ENCODE measurements around the gene XYLT1.

The XYLT1 gene

GRCh38 chr16:17266608-17267313, 204.0 kb downstream of the XYLT1 start:
- ChIA-PET CTCF (interaction anchor here (0.7 kb wide), 1 partner anchor 56 kb away, joined by 3 read pairs; no protein-coding TSS in a partner anchor), POLR2A (no interaction called here)
- H3K4me1 ChIP-seq (ENCODE audit: control insufficient read depth, insufficient read depth, low read length) = no peaks in the 10 kb centered on the region

GRCh38 chr16:17265154-17265553, 205.6 kb downstream of the XYLT1 start:
- no peak for TF ChIP-seq ZNF433 (tag by site-specific recombination; IDR thresholded peaks at IDR 0.05; ENCODE audit: low read depth)
- no peak for TF ChIP-seq ZBTB49 (tag by site-specific recombination; IDR thresholded peaks at IDR 0.05; ENCODE audit: low read depth)
- TF ChIP-seq INSM2 (tag by site-specific recombination; IDR thresholded peaks at IDR 0.05) = no peak
- no peak for TF ChIP-seq ZNF274 (IDR thresholded peaks at IDR 0.05; ENCODE audit: low read length)
- TF ChIP-seq ZNF274 (tag by site-specific recombination; IDR thresholded peaks at IDR 0.05; ENCODE audit: borderline replicate concordance) = no peak
- no peak for TF ChIP-seq HOXC10 (CRISPR knock-in tag; IDR thresholded peaks at IDR 0.05)
- no peak for TF ChIP-seq KLF8 (tag by site-specific recombination; IDR thresholded peaks at IDR 0.05)
- no peak for TF ChIP-seq ZNF626 (tag by site-specific recombination; IDR thresholded peaks at IDR 0.05)
- TF ChIP-seq SALL2 (tag by site-specific recombination; IDR thresholded peaks at IDR 0.05; ENCODE audit: borderline replicate concordance) = no peak
- no peak for TF ChIP-seq HOXD13 (CRISPR knock-in tag; IDR thresholded peaks at IDR 0.05; ENCODE audit: borderline replicate concordance)
- no peak for TF ChIP-seq ZBTB17 (tag by site-specific recombination; IDR thresholded peaks at IDR 0.05)
- TF ChIP-seq ZNF76 (tag by site-specific recombination; IDR thresholded peaks at IDR 0.05; ENCODE audit: borderline replicate concordance, low read depth) = no peak
- TF ChIP-seq ZNF624 (tag by site-specific recombination; IDR thresholded peaks at IDR 0.05) = no peak
- TF ChIP-seq ZBTB6 (tag by site-specific recombination; IDR thresholded peaks at IDR 0.05) = no peak
- TF ChIP-seq ZNF416 (tag by site-specific recombination; IDR thresholded peaks at IDR 0.05) = no peak
- TF ChIP-seq ZNF169 (tag by site-specific recombination; IDR thresholded peaks at IDR 0.05) = no peak
- no peak for TF ChIP-seq ELK4 (IDR thresholded peaks at IDR 0.05; ENCODE audit: borderline replicate concordance, low read depth, low read length)
- H3K27ac ChIP-seq (ENCODE audit: extremely low read depth, low read depth, low read length) = no peak overlapping the region
- H3K36me3 ChIP-seq (ENCODE audit: control insufficient read depth in 2 of 2, insufficient read depth in 1 of 2, low read length in 2 of 2) = no peaks in the 10 kb centered on the region
- no peak overlapping the region for H3K4me3 ChIP-seq (ENCODE audit: low read depth, low read length)
- POLR2A ChIA-PET = no interaction called here
- CTCF ChIA-PET = no interaction called here
- no peaks in the 10 kb centered on the region for H3K4me1 ChIP-seq (ENCODE audit: control insufficient read depth, insufficient read depth, low read length)
- H3K9me3 ChIP-seq (ENCODE audit: control insufficient read depth, insufficient read depth, low read depth, low read length) = no peaks in the 10 kb centered on the region

More at GRCh38 chr16:17266608-17267313, 204.0 kb downstream of the XYLT1 start:
- H3K27ac ChIP-seq (ENCODE audit: extremely low read depth, low read depth, low read length) = no peak overlapping the region
- TF ChIP-seq ZBTB21 (tag by site-specific recombination; IDR thresholded peaks at IDR 0.05) (no peak), ZNF324 (tag by site-specific recombination; IDR thresholded peaks at IDR 0.05) (no peak), ZNF184 (tag by site-specific recombination; IDR thresholded peaks at IDR 0.05) (no peak)
- no peaks in the 10 kb centered on the region for H3K36me3 ChIP-seq (ENCODE audit: control insufficient read depth in 2 of 2, insufficient read depth in 1 of 2, low read length in 2 of 2)
- H3K9me3 ChIP-seq (ENCODE audit: control insufficient read depth, insufficient read depth, low read depth, low read length) = no peaks in the 10 kb centered on the region
- H3K4me3 ChIP-seq (ENCODE audit: low read depth, low read length) = no peak overlapping the region

Measured in HEK293 (cell line).